B cell (primary cell): ENCODE measurements around the gene RNF130.

Experiments
- EZH2 ChIP-seq: IDR thresholded peaks from 2 replicates; pipeline ENCODE4 v1.6.1; 2012; ENCODE audit warnings: borderline replicate concordance, low read depth, mild to moderate bottlenecking, moderate library complexity, low read length; ENCODE audit not compliant: insufficient read depth, poor library complexity, severe bottlenecking
- TF ChIP-seq, protein P1 (sequence below): fragments of 200-600 bp; IDR thresholded peaks from one replicate; pipeline ENCODE4 v1.8.0; 2022; ENCODE audit warnings: antibody characterized with exemption, mild to moderate bottlenecking

DNA sequence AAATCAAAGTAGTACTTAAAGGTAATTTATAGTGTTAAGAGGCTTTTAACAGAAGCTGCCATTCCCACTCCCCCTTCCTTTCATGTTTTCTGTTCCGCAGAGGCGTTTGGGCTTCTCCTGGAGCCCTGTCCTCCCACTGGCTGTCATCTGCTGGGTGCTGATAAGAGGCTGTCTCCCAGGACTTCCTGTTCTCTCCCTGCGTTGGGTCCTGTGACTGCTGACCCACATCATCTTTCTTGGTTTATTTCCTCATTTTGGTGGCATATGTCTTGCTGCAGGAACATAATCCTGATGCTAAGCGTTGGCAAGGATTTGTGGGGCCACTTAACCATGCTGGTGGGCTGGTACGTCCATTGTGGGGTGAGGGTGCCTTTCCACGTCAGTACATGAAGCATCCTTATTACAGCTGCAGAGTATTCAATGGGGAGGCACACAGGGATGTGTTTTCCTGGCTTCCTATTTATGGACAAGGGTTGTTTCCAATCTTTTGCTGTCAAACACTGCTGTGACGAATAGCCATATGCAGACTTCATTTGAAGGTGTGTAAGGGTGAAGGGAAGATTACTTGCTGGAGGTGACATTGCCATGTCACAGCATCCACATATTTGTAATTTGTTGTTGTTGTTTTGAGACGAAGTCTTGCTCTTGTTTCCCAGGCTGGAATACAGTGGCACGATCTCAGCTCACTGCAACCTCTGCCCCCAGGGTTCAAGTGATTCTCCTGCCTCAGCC, 22.3 kb upstream of the RNF130 start:
- TF ChIP-seq, protein P1, sequence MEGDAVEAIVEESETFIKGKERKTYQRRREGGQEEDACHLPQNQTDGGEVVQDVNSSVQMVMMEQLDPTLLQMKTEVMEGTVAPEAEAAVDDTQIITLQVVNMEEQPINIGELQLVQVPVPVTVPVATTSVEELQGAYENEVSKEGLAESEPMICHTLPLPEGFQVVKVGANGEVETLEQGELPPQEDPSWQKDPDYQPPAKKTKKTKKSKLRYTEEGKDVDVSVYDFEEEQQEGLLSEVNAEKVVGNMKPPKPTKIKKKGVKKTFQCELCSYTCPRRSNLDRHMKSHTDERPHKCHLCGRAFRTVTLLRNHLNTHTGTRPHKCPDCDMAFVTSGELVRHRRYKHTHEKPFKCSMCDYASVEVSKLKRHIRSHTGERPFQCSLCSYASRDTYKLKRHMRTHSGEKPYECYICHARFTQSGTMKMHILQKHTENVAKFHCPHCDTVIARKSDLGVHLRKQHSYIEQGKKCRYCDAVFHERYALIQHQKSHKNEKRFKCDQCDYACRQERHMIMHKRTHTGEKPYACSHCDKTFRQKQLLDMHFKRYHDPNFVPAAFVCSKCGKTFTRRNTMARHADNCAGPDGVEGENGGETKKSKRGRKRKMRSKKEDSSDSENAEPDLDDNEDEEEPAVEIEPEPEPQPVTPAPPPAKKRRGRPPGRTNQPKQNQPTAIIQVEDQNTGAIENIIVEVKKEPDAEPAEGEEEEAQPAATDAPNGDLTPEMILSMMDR, result no peak
- no peak for TF ChIP-seq EZH2
